ENCODE data around the gene KIF9.
"Not testable (repeated sequence)": the region's sequence is repeated elsewhere in the genome, so short reads cannot be mapped to it uniquely, and the experiment has no call there.

The KIF9 gene

GRCh38 chr3:47210863-47211405 is 71.7 kb downstream of the KIF9 start:
- peaks cover 2% of the 10 kb centered on the region for H3K27me3 Mint-ChIP-seq (ENCODE audit: low read depth)
- DNase-seq (ENCODE audit: low spot score), result no peak
- no peaks in the 10 kb centered on the region for H3K36me3 Mint-ChIP-seq (ENCODE audit: low read depth)
- H3K9me3 Mint-ChIP-seq, result no peaks in the 10 kb centered on the region
- H3K27ac Mint-ChIP-seq, result no peak overlapping the region
- H3K4me1 Mint-ChIP-seq (ENCODE audit: low read depth), result no peaks in the 10 kb centered on the region
- no peak overlapping the region for H3K4me3 Mint-ChIP-seq

- H3K4me1 Mint-ChIP-seq (ENCODE audit: low read depth); H3K36me3 Mint-ChIP-seq (ENCODE audit: low read depth); H3K9me3 Mint-ChIP-seq; H3K4me3 Mint-ChIP-seq; DNase-seq (ENCODE audit: low spot score); H3K27me3 Mint-ChIP-seq (ENCODE audit: low read depth); H3K27ac Mint-ChIP-seq: not testable (repeated sequence)
Measured at GRCh38 chr3:47206022-47206421, 76.6 kb downstream of the KIF9 start.

GRCh38 chr3:47204875-47205274 is 77.7 kb downstream of the KIF9 start:
- H3K27me3 Mint-ChIP-seq (ENCODE audit: low read depth), result no peaks in the 10 kb centered on the region

GRCh38 chr3:47202542-47202941 is 80.1 kb downstream of the KIF9 start:
- Mint-ChIP-seq H3K36me3 (ENCODE audit: low read depth) (no peaks in the 10 kb centered on the region), H3K4me1 (ENCODE audit: low read depth) (no peaks in the 10 kb centered on the region), H3K27me3 (ENCODE audit: low read depth) (no peaks in the 10 kb centered on the region), H3K4me3 (no peak overlapping the region), H3K27ac (no peak overlapping the region), H3K9me3 (no peaks in the 10 kb centered on the region)
- no peak for DNase-seq (ENCODE audit: low spot score)

More at GRCh38 chr3:47204875-47205274, 77.7 kb downstream of the KIF9 start:
- Mint-ChIP-seq H3K36me3 (ENCODE audit: low read depth) (no peaks in the 10 kb centered on the region), H3K9me3 (no peaks in the 10 kb centered on the region), H3K4me3 (no peak overlapping the region), H3K4me1 (ENCODE audit: low read depth) (no peaks in the 10 kb centered on the region), H3K27ac (no peak overlapping the region)
- no peak for DNase-seq (ENCODE audit: low spot score)

GRCh38 chr3:47197287-47197686 is 85.3 kb downstream of the KIF9 start:
- H3K27ac Mint-ChIP-seq, result no peak overlapping the region
- H3K36me3 Mint-ChIP-seq (ENCODE audit: low read depth), result peaks cover 3% of the 10 kb centered on the region
- no peaks in the 10 kb centered on the region for H3K4me1 Mint-ChIP-seq (ENCODE audit: low read depth)
- no peak for DNase-seq (ENCODE audit: low spot score)
- H3K9me3 Mint-ChIP-seq, result peaks cover 9% of the 10 kb centered on the region
- H3K4me3 Mint-ChIP-seq, result no peak overlapping the region
- no peaks in the 10 kb centered on the region for H3K27me3 Mint-ChIP-seq (ENCODE audit: low read depth)

- DNase-seq (ENCODE audit: low spot score), result no peak
- Mint-ChIP-seq H3K4me3 (no peak overlapping the region), H3K4me1 (ENCODE audit: low read depth) (no peaks in the 10 kb centered on the region), H3K27me3 (ENCODE audit: low read depth) (no peaks in the 10 kb centered on the region), H3K36me3 (ENCODE audit: low read depth) (peaks cover 3% of the 10 kb centered on the region), H3K27ac (no peak overlapping the region), H3K9me3 (peaks cover 9% of the 10 kb centered on the region)
Measured at GRCh38 chr3:47194994-47195393, 87.6 kb downstream of the KIF9 start.

GRCh38 chr3:47193871-47194859 is 88.4 kb downstream of the KIF9 start:
- H3K9me3 Mint-ChIP-seq, result peaks cover 9% of the 10 kb centered on the region
- H3K4me1 Mint-ChIP-seq (ENCODE audit: low read depth), result no peaks in the 10 kb centered on the region
- DNase-seq (ENCODE audit: low spot score), result no peak
- H3K36me3 Mint-ChIP-seq (ENCODE audit: low read depth), result peaks cover 3% of the 10 kb centered on the region
- H3K27me3 Mint-ChIP-seq (ENCODE audit: low read depth), result no peaks in the 10 kb centered on the region
- H3K4me3 Mint-ChIP-seq, result no peak overlapping the region
- H3K27ac Mint-ChIP-seq, result no peak overlapping the region

GRCh38 chr3:47186285-47186684 is 96.3 kb downstream of the KIF9 start:
- DNase-seq (ENCODE audit: low spot score), result no peak
- Mint-ChIP-seq H3K4me3 (no peak overlapping the region), H3K36me3 (ENCODE audit: low read depth) (no peaks in the 10 kb centered on the region), H3K4me1 (ENCODE audit: low read depth) (no peaks in the 10 kb centered on the region), H3K27ac (no peak overlapping the region), H3K9me3 (no peaks in the 10 kb centered on the region), H3K27me3 (ENCODE audit: low read depth) (no peaks in the 10 kb centered on the region)

GRCh38 chr3:47181685-47182084 is 100.9 kb downstream of the KIF9 start:
- H3K9me3 Mint-ChIP-seq; H3K36me3 Mint-ChIP-seq (ENCODE audit: low read depth); H3K4me3 Mint-ChIP-seq; H3K27ac Mint-ChIP-seq; H3K27me3 Mint-ChIP-seq (ENCODE audit: low read depth); DNase-seq (ENCODE audit: low spot score); H3K4me1 Mint-ChIP-seq (ENCODE audit: low read depth): not testable (repeated sequence)

- DNase-seq (ENCODE audit: low spot score); H3K4me1 Mint-ChIP-seq (ENCODE audit: low read depth); H3K27me3 Mint-ChIP-seq (ENCODE audit: low read depth); H3K9me3 Mint-ChIP-seq; H3K4me3 Mint-ChIP-seq; H3K36me3 Mint-ChIP-seq (ENCODE audit: low read depth); H3K27ac Mint-ChIP-seq: not testable (repeated sequence)
Measured at GRCh38 chr3:47180011-47180410, 102.6 kb downstream of the KIF9 start.
